Jurkat, Clone E6-1 (cell line): ENCODE results near the gene PLEKHG2.

Experiments
- DNase-seq: peaks from one replicate; pipeline ENCODE4 v3.0.0-alpha.2; 2011; ENCODE audit warnings: low read depth, low spot score
- H3K4me3 ChIP-seq: 2 replicates; pipeline ENCODE4 v1.5.1; 2011; ENCODE audit warnings: mild to moderate bottlenecking, low read length, control low read depth, moderate library complexity

The PLEKHG2 gene

GRCh38 chr19:39416152-39417120 is 4.0 kb downstream of the PLEKHG2 start:
- H3K4me3 ChIP-seq: no peak overlapping the region
- DNase-seq: no peak

GRCh38 chr19:39417463-39418181 is 5.2 kb downstream of the PLEKHG2 start:
- no peak for DNase-seq
- no peak overlapping the region for H3K4me3 ChIP-seq

GRCh38 chr19:39419003-39419402 is 6.5 kb downstream of the PLEKHG2 start:
- no peak overlapping the region for H3K4me3 ChIP-seq
- no peak for DNase-seq

- H3K4me3 ChIP-seq: no peak overlapping the region
- DNase-seq: no peak
Measured at GRCh38 chr19:39420769-39421168, 8.3 kb downstream of the PLEKHG2 start.

GRCh38 chr19:39422020-39422419 is 9.6 kb downstream of the PLEKHG2 start:
- DNase-seq: no peak

GRCh38 chr19:39423258-39424086 is 11.0 kb downstream of the PLEKHG2 start:
- no peak overlapping the region for H3K4me3 ChIP-seq
- DNase-seq: no peak

More at GRCh38 chr19:39422020-39422419, 9.6 kb downstream of the PLEKHG2 start:
- H3K4me3 ChIP-seq: no peak overlapping the region

GRCh38 chr19:39424934-39425333 is 12.5 kb downstream of the PLEKHG2 start:
- DNase-seq: no peak
- no peak overlapping the region for H3K4me3 ChIP-seq

- H3K4me3 ChIP-seq: no peak overlapping the region
- no peak for DNase-seq
Measured at GRCh38 chr19:39425744-39426143, 13.3 kb downstream of the PLEKHG2 start.

GRCh38 chr19:39426170-39426569 is 13.7 kb downstream of the PLEKHG2 start:
- H3K4me3 ChIP-seq: no peak overlapping the region
- no peak for DNase-seq

- no peak for DNase-seq
- no peak overlapping the region for H3K4me3 ChIP-seq
Measured at GRCh38 chr19:39427707-39428106, 15.2 kb downstream of the PLEKHG2 start.

- no peak for DNase-seq
- no peak overlapping the region for H3K4me3 ChIP-seq
Measured at GRCh38 chr19:39428283-39429112, 16.0 kb downstream of the PLEKHG2 start.

GRCh38 chr19:39430675-39431593 is 18.5 kb downstream of the PLEKHG2 start:
- no peak for DNase-seq
- H3K4me3 ChIP-seq: no peak overlapping the region

- no peak for DNase-seq
- no peak overlapping the region for H3K4me3 ChIP-seq
Measured at GRCh38 chr19:39432677-39433025, 20.2 kb downstream of the PLEKHG2 start.

- no peak for DNase-seq
- H3K4me3 ChIP-seq: no peak overlapping the region; the same call in 1 of the 2 replicates
Measured at GRCh38 chr19:39433480-39434079, 21.1 kb downstream of the PLEKHG2 start.

- H3K4me3 ChIP-seq: peak overlapping the region; percentile 96
- no peak for DNase-seq
Measured at GRCh38 chr19:39434123-39435076, 21.9 kb downstream of the PLEKHG2 start.
